Mammary epithelial cell (primary cell): ENCODE data around the gene PRDX5.

Experiments used
- CTCF ChIP-seq, 2 donors: IDR thresholded peaks in 1 of 2; conservative IDR thresholded peaks in 1 of 2; 2 replicates each; pipeline ENCODE4 v1.5.1; 2011 to 2012; ENCODE audit warnings: inconsistent platforms in 2 of 2, low read length in 2 of 2, mild to moderate bottlenecking in 2 of 2, control low read depth in 1 of 2, low read depth in 1 of 2; ENCODE audit not compliant: insufficient read depth in 1 of 2; ENCODE audit errors: extremely low read depth in 1 of 2
- EZH2 ChIP-seq: IDR thresholded peaks from 2 replicates; pipeline ENCODE4 v1.6.1; 2012; ENCODE audit warnings: low read length, inconsistent platforms, borderline replicate concordance

- no peak for TF ChIP-seq CTCF (conservative IDR thresholded peaks at IDR 0.05 in 1 of 2, IDR thresholded peaks at IDR 0.05 in 1 of 2; ENCODE audit: extremely low read depth in 1 of 2, insufficient read depth in 1 of 2, low read depth in 1 of 2, low read length in 2 of 2)
- no peak for TF ChIP-seq EZH2
These were observed 2.6 kb downstream of the PRDX5 start for GRCh38 chr11:64320556-64320955.
